WTC11 (cell line): ENCODE measurements around the gene EFNA5.

ENCODE experiments used
- JUN ChIP-seq: sonication (generic); formaldehyde crosslinking; IDR thresholded peaks from 2 replicates; pipeline ENCODE4 v1.8.0; 2023; ENCODE audit warnings: mild to moderate bottlenecking, missing genetic modification reagents
- MAX ChIP-seq: sonication (generic); formaldehyde crosslinking; IDR thresholded peaks from 2 replicates; pipeline ENCODE4 v1.8.0; 2022; ENCODE audit warnings: mild to moderate bottlenecking, missing genetic modification reagents
- MLX ChIP-seq: sonication (generic); formaldehyde crosslinking; IDR thresholded peaks from 2 replicates; pipeline ENCODE4 v1.8.1; 2023; ENCODE audit warnings: mild to moderate bottlenecking, missing genetic modification reagents, moderate library complexity
- TEAD4 ChIP-seq: sonication (generic); formaldehyde crosslinking; IDR thresholded peaks from 2 replicates; pipeline ENCODE4 v1.8.0; 2022; ENCODE audit warnings: mild to moderate bottlenecking, missing genetic modification reagents
- ZNF232 ChIP-seq: sonication (generic); formaldehyde crosslinking; IDR thresholded peaks from 2 replicates; pipeline ENCODE4 v1.8.0; 2022; ENCODE audit warnings: mild to moderate bottlenecking, missing genetic modification reagents
- TF ChIP-seq, protein P1 (sequence below): fragments of 200-600 bp; IDR thresholded peaks from 2 replicates; pipeline ENCODE4 v1.8.0; 2022; ENCODE audit warnings: antibody characterized with exemption
- TF ChIP-seq, protein P2 (sequence below): sonication (generic); formaldehyde crosslinking; conservative IDR thresholded peaks from 2 replicates; pipeline ENCODE4 v1.8.1; 2022; ENCODE audit warnings: mild to moderate bottlenecking, missing genetic modification reagents
- TF ChIP-seq, protein P3 (sequence below): sonication (generic); formaldehyde crosslinking; IDR thresholded peaks from 2 replicates; pipeline ENCODE4 v1.8.1; 2023; ENCODE audit warnings: mild to moderate bottlenecking, missing genetic modification reagents, moderate library complexity
- TF ChIP-seq, protein P4 (sequence below): sonication (generic); formaldehyde crosslinking; conservative IDR thresholded peaks from 2 replicates; pipeline ENCODE4 v1.8.1; 2023; ENCODE audit warnings: mild to moderate bottlenecking, low read depth, missing genetic modification reagents, moderate library complexity

DNA sequence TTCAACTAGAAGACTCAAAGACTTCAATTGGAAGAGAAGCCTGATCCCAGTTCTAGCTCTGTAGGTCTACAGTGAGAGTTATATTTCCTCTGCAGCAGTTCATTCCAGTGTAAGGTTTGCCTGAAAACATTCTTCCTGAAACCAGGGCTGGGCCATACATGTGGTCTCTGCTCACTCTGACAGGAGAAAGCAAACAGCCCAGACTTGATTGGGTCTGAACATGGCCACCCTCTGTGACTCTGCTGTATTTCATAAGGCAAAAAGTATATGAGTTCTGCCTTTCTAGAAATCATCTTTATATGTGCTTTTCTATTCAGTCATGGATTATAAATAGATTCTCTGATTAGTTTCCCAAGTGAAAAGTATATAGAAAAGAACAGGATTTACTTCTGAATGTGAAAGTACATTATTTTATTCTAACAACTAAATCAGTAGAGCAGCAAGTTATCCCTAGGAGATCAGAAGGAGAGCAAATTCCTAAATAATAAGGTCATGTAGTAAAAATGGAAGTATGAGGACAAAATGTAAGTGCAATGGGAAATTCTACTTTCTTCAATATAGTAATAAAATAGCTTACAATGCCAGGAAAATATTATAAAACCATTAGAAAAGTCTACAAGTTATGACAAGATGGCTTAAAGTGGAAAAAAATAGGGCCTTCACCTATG is 144.3 kb downstream of the EFNA5 start:
- TF ChIP-seq, protein P1, sequence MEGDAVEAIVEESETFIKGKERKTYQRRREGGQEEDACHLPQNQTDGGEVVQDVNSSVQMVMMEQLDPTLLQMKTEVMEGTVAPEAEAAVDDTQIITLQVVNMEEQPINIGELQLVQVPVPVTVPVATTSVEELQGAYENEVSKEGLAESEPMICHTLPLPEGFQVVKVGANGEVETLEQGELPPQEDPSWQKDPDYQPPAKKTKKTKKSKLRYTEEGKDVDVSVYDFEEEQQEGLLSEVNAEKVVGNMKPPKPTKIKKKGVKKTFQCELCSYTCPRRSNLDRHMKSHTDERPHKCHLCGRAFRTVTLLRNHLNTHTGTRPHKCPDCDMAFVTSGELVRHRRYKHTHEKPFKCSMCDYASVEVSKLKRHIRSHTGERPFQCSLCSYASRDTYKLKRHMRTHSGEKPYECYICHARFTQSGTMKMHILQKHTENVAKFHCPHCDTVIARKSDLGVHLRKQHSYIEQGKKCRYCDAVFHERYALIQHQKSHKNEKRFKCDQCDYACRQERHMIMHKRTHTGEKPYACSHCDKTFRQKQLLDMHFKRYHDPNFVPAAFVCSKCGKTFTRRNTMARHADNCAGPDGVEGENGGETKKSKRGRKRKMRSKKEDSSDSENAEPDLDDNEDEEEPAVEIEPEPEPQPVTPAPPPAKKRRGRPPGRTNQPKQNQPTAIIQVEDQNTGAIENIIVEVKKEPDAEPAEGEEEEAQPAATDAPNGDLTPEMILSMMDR: no peak
- no peak for TF ChIP-seq TEAD4 (CRISPR knock-in tag)
- TF ChIP-seq JUN (CRISPR knock-in tag): no peak
- no peak for TF ChIP-seq MLX (CRISPR knock-in tag)
- no peak for TF ChIP-seq ZNF232 (CRISPR knock-in tag)
- TF ChIP-seq, protein P2, sequence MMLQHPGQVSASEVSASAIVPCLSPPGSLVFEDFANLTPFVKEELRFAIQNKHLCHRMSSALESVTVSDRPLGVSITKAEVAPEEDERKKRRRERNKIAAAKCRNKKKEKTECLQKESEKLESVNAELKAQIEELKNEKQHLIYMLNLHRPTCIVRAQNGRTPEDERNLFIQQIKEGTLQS (CRISPR knock-in tag): no peak
- TF ChIP-seq, protein P3, sequence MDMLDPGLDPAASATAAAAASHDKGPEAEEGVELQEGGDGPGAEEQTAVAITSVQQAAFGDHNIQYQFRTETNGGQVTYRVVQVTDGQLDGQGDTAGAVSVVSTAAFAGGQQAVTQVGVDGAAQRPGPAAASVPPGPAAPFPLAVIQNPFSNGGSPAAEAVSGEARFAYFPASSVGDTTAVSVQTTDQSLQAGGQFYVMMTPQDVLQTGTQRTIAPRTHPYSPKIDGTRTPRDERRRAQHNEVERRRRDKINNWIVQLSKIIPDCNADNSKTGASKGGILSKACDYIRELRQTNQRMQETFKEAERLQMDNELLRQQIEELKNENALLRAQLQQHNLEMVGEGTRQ: no peak
- TF ChIP-seq MAX (CRISPR knock-in tag): no peak
- TF ChIP-seq, protein P4, sequence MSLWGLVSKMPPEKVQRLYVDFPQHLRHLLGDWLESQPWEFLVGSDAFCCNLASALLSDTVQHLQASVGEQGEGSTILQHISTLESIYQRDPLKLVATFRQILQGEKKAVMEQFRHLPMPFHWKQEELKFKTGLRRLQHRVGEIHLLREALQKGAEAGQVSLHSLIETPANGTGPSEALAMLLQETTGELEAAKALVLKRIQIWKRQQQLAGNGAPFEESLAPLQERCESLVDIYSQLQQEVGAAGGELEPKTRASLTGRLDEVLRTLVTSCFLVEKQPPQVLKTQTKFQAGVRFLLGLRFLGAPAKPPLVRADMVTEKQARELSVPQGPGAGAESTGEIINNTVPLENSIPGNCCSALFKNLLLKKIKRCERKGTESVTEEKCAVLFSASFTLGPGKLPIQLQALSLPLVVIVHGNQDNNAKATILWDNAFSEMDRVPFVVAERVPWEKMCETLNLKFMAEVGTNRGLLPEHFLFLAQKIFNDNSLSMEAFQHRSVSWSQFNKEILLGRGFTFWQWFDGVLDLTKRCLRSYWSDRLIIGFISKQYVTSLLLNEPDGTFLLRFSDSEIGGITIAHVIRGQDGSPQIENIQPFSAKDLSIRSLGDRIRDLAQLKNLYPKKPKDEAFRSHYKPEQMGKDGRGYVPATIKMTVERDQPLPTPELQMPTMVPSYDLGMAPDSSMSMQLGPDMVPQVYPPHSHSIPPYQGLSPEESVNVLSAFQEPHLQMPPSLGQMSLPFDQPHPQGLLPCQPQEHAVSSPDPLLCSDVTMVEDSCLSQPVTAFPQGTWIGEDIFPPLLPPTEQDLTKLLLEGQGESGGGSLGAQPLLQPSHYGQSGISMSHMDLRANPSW (CRISPR knock-in tag): no peak
